ENCODE measurements around the gene ZNF175. TPM values are rescaled to one million over a fixed set of nuclear protein-coding genes. Genes with fewer than 3 reads are reported as not detected.

ZNF175 gene
- polyA plus RNA-seq, 1 of the 3 experiments (the other 2 are of a cell fraction), result 3.1 TPM

- Histone ChIP-seq H3K27me3 (ENCODE audit: insufficient read depth) (no peaks in the 10 kb centered on the region), H3K9me3 (no peaks in the 10 kb centered on the region), H2AFZ (ENCODE audit: low read depth) (peak overlapping the region; percentile 97), H3K4me2 (peak overlapping the region; percentile 93), H3K79me2 (ENCODE audit: insufficient read depth) (no peaks in the 10 kb centered on the region), H3K9me2 (no peaks in the 10 kb centered on the region), H3F3A (replicated peaks; ENCODE audit: insufficient read depth) (no peaks in the 10 kb centered on the region), H3K4me1 (ENCODE audit: control insufficient read depth in 1 of 2, insufficient read depth in 2 of 2, low read depth in 1 of 2, low read length in 1 of 2) (peaks cover 0 to 20% of the 10 kb centered on the region in 2 experiments; a peak in 1 of 4 replicates), H3K9ac (peak overlapping the region; percentile 57), H3K27ac (ENCODE audit: low read depth in 2 of 2, low read length in 1 of 2) (peak overlapping the region in 1 of 2 experiments; percentile 82; a peak in 2 of 4 replicates), H4K20me1 (ENCODE audit: insufficient read depth) (no peaks in the 10 kb centered on the region), H3K4me3 (ENCODE audit: low read depth in 2 of 2, low read length in 1 of 2) (peak overlapping the region; percentile 79 to 82), H3K36me3 (replicated peaks in 1 of 2; ENCODE audit: control insufficient read depth in 1 of 2, insufficient read depth in 2 of 2, low read length in 1 of 2) (peaks cover 0 to 7% of the 10 kb centered on the region in 2 experiments)
- peak; percentile 96 for DNase-seq
- CTCF ChIA-PET, result interaction anchor here (0.6 to 1.4 kb wide), 3 partner anchors 63 to 121 kb away, joined by 3 to 4 read pairs (median 3); no protein-coding TSS in a partner anchor
- WGBS (ENCODE audit: low lambda C conversion rate), result 2% methylated on average over 38 of the region's 61 CpGs
- POLR2A ChIA-PET, result interaction anchor here (1.6 kb wide), 1 partner anchor 23 kb away, joined by 6 read pairs; the partner anchor contains the start of gene ZNF175
- no peak for TF ChIP-seq FOSL2 (IDR thresholded peaks at IDR 0.05; ENCODE audit: borderline replicate concordance, low read depth)
- TF ChIP-seq TAF1 (IDR thresholded peaks at IDR 0.05; ENCODE audit: borderline replicate concordance, low read depth, low read length), result no peak
- no peak for TF ChIP-seq USF2 (IDR thresholded peaks at IDR 0.05; ENCODE audit: borderline replicate concordance, low read depth, low read length)
- TF ChIP-seq GABPA (IDR thresholded peaks at IDR 0.05; ENCODE audit: low read depth), result peak; percentile 63
- TF ChIP-seq IRF3 (IDR thresholded peaks at IDR 0.05; ENCODE audit: low read depth, low read length), result no peak
- peak; percentile 53; the same call in 1 of the 2 replicates for TF ChIP-seq POLR2AphosphoS5 (IDR thresholded peaks at IDR 0.05; ENCODE audit: low read depth, low read length)
- no peak for TF ChIP-seq CTCF (IDR thresholded peaks at IDR 0.05)
- peak; percentile 76 for TF ChIP-seq YY1 (IDR thresholded peaks at IDR 0.05; ENCODE audit: low read depth)
- TF ChIP-seq MAX (IDR thresholded peaks at IDR 0.05; ENCODE audit: low read depth), result peak; percentile 45; the same call in 1 of the 2 replicates
- TF ChIP-seq ZBTB33 (IDR thresholded peaks at IDR 0.05; ENCODE audit: borderline replicate concordance, low read depth), result peak; percentile 54; the same call in 1 of the 2 replicates
- TF ChIP-seq EP300 (IDR thresholded peaks at IDR 0.05; ENCODE audit: borderline replicate concordance in 1 of 2, low read depth in 1 of 2, low read length in 1 of 2), result no peak
- no peak for TF ChIP-seq REST (IDR thresholded peaks at IDR 0.05; ENCODE audit: low read depth, low read length)
- no peak for TF ChIP-seq RXRA (IDR thresholded peaks at IDR 0.05; ENCODE audit: borderline replicate concordance, low read depth)
- peak; percentile 79 for TF ChIP-seq MXI1 (IDR thresholded peaks at IDR 0.05; ENCODE audit: low read depth, low read length)
- no peak for TF ChIP-seq FOXJ3 (CRISPR knock-in tag; IDR thresholded peaks at IDR 0.05)
- TF ChIP-seq ELF1 (IDR thresholded peaks at IDR 0.05), result peak; percentile 76
- TF ChIP-seq CHD2 (IDR thresholded peaks at IDR 0.05; ENCODE audit: low read length, partially characterized antibody), result peak; percentile 94
- TF ChIP-seq PBX3 (IDR thresholded peaks at IDR 0.05), result no peak
- no peak for TF ChIP-seq TCF12 (IDR thresholded peaks at IDR 0.05)
- no peak for TF ChIP-seq GATA2 (CRISPR knock-in tag; IDR thresholded peaks at IDR 0.05)
Observed at GRCh38 chr19:51593969-51594773, 23.1 kb downstream of the ZNF175 start.

Data from SK-N-SH (cell line).